Caki2 (cell line): ENCODE data around the gene CROCC. TPM values are rescaled to one million over a fixed set of nuclear protein-coding genes. Genes with fewer than 3 reads are reported as not detected.
"Not testable (repeated sequence)": the region's sequence is repeated elsewhere in the genome, so short reads cannot be mapped to it uniquely, and the experiment has no call there.

Experiments used
- DNase-seq: peaks from one replicate; pipeline ENCODE4 v3.0.0-alpha.2; 2015; ENCODE audit warnings: low read depth
- in situ Hi-C: cut with HindIII; loops from 2 replicates; pipeline ENCODE4 v1.10.0; 2016; ENCODE audit warnings: low sequenced_read_pairs, low pct_unique_long_range_greater_than_20kb, mixed read lengths
- total RNA-seq: library from RNA; depleted of rRNA; stranded (reverse); fragments of >200 nt; shearing (Covaris generic); gene quantifications from 2 replicates; pipeline ENCODE4 v1.2.3, GENCODE V29; 2014; ENCODE audit warnings: low replicate concordance

Gene CROCC
- total RNA-seq, 1 experiment from 2014 or later: 8.0 TPM

DNA sequence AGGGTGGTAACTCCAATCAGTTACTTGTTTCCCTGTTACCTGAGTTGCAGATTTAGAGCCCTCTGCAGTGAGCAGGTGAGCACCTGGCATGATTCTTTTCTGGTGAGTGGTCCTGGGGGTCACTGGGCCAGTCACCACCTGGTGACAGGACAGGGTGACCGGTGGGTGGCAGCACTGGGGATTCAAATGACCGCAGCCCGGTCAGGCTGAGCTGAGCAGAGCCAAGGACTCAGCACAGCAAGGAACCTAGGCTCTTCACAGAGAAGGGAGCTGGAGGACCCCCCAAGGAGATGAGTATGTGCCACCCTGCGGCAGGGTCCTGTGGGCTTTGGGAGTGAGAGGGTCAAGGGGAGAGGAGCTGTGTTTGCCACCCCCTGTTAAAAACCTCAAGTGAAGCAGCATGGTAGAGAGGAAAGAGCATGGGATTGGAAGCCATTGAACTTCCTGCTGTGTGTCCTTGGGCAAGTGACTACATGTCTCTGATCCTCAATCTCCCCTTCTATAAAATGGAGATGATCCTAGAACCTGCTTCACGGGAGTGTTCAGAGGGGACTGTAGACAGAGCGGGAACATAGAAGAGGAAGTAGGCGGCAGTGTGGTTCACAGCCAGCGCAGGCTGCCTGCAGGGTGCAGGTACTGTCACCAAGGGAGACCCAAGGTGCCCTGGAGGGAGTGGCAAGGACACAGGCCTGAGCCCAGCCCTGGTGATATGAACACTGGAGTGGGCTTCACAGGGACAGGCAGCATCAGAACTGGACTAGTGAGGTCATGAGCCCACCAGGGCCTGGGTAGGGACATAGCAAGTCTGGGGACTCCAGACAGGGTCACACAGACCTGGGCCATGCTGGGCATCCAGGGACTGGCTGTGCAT is 9.6 kb upstream of the CROCC start:
- in situ Hi-C loops, DNase-seq: not testable (repeated sequence)

DNA sequence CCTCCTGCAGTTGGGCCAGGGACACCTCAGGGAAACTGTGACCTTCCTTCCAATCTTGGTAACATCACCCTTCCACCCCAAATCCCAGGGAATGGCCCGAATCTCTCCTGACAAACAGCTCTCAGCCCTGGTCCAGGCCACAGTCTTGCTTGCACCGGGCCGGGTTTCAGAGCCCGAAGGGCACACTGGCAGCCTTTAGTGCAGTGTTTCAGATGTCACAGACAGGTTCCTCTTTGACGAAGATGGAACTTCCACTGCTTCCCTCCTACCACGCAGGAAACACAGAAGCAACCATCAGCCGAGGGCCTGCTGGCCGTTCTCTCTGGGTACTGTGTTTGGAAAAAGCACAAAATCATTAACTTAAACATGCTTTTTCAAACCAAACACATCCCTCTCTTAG is 9.0 kb upstream of the CROCC start:
- in situ Hi-C loops, DNase-seq: not testable (repeated sequence)

DNA sequence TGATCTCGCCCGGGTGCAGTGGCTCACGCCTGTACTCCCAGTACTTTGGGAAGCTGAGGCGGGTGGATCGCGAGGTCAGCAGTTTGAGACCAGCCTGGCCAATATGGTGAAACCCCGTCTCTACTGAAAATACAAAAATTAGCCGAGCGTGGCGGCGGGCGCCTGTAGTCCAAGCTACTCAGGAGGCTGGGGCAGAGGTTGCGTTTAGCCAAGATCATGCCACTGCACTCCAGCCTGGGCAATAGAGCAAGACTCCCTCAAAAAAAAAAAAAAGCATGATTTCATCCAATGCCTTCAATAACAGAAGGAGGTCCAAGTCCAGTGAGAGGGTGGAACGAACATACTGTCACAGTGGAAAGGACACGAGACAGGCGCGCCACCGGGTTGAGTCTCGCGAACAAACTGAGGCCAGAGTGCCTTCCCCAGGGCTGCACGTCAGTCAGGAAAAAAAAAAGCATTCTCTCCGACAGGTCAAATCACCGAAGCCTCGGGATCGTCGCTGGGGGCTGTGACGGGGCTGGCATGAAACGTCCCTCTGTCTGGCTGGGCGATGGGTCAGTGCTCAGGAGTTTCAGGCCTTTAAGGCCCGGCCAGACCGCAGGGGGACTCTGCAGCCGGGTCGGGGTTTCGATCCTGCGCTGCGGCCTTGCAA is 8.4 kb upstream of the CROCC start:
- in situ Hi-C loops: no loop called here

DNA sequence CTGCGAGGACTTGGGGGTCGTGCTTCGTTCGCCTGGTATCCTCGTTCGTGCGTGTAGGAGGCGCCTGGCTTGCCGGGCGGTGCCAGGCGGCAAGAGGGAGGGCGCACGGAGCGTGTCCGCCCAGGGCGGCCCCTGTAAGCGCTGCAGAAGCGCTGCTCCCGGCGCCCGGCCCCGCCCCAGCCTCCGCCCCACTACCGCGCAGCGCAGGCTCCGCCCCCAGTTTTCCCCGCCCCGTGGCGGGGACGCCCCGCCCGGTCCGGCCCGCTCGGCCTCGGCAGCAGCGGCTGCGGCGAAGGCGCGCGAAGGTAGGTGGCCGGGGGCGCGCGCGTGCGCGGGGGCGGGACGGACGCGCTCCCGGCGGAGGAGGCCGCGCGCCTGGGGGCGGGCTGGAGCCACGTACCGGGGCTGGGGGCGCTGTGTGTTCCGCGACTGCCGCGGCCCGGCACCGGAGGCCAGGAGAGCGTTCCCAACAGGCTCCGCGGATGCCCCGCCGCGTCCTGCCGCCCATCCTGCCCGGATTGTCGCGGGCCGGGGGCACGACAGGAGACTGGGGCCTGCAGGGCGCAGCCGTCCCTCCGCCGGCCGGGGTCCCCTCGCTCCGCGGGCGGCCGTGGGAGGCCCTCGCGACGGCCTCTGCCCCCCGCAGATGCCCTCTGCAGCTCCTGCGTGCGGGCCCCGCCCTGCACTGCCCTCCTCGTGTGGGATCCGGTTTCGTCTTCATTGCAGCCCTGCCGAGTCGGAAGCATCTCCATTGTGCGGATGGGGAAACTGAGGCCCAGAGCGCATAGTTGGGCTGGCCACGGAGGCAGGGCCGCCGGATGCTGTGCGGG is 7.7 kb upstream of the CROCC start:
- in situ Hi-C loops: no loop called here
- DNase-seq: peak; percentile 82

More for the DNA sequence above, 8.4 kb upstream of the CROCC start:
- DNase-seq: no peak

DNA sequence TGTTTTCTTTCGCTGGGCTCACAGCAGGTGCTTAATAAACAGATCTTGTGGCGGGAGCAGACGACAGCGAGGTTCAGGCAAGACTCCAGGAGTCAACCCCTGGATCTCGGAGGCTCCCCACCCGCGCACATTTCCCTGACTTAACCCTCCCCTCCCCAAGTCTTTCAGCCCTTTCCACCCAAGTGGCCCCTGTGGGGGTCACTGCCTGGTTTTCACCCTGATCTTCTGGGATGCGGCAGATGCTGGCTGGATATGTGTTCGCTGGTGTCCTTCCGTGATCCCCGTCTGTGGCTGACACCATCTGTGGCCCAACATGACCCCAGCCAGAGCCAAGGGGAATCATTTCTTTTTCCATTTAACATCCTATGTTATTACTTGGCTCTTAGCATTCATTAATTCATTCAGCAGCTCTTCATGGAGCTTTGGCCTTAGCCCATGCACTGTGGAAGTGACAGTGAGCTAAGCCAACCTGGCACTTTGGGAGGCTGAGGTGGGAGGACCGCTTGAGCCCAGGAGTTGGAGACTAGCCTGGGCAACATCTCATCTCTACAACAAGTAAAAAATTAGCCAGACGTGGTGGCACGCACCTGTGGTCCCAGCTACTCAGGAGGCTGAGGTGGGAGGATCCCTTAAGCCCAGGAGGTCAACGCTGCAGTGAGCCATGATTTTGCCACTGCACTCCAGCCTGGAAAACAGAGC is 6.7 kb upstream of the CROCC start:
- DNase-seq, in situ Hi-C loops: not testable (repeated sequence)

DNA sequence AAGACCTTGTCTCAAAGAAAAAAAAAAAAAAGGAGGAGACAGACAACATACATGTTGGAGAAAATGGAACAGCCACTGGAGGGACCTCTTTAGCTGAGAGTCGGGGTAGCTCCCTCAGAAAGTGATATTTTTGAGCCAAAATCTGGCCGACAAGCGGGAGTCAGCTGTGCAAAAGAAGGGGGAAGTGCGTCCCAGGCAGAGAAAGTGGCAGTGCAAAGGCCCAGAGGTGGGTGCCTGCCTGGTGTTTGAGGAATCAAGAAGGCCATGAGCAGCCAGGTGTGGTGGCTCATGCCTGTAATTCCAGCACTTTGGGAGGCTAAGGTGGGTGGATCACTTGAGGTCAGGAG is 6.1 kb upstream of the CROCC start:
- DNase-seq: no peak
- in situ Hi-C loops: no loop called here

DNA sequence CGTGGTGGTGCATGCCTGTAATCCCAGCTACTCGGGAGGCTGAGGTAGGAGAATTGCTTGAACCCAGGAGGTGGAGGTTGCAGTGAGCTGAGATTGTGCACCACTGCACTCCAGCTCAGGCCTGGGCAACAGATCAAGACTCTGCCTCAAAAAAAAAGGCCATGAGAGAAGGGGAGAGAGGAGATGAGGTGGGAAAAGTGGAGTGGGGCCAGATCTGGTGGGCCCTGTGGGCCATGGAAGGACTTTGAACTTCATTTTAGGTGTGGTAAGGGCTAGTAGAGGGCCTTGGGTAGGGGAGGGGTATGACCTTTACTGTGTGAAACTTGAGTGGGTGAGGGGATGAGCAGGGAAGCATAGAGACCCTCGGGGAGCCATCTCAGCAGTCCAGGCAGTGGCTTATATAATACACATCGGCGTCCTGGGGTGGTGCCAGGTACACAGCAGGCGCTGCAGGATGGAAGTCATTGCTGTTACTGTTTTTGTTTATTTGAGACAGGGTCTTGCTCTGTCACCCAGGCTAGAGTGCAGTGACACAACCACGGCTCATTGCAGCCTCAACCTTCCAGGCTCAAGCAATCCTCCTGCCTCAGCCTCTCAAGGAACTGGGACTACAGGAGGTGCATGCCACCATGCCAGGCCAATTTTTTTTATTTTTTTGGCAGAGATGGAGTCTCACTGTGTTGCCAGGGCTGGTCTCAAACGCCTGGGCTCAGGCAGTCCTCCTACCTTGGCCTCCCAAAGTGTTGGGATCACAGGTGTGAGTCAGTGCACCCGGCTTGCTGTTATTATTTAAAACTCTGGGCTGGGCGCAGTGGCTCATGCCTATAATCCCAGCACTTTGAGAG is 5.5 kb upstream of the CROCC start:
- in situ Hi-C loops, DNase-seq: not testable (repeated sequence)

DNA sequence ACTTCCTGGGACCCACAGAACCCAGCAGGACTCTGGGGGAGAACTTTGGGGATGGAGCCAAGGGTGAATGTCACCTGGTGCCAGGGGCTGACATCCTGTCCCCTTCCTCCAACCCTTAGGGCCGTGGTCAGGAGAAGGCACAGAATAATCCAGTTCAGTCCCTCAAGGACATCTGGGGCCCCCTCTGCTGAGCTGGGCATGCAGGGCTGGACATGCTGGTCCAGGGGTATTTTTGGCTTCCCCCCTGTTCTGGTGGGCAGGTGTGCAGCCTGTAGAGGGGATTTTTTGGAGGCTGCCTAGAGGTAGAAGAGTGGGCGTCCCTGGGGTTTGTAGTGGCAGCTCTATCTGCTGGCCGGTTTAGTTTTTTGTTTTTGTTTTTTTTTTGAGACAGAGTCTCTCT is 3.4 kb upstream of the CROCC start:
- no peak for DNase-seq
- in situ Hi-C loops: no loop called here

DNA sequence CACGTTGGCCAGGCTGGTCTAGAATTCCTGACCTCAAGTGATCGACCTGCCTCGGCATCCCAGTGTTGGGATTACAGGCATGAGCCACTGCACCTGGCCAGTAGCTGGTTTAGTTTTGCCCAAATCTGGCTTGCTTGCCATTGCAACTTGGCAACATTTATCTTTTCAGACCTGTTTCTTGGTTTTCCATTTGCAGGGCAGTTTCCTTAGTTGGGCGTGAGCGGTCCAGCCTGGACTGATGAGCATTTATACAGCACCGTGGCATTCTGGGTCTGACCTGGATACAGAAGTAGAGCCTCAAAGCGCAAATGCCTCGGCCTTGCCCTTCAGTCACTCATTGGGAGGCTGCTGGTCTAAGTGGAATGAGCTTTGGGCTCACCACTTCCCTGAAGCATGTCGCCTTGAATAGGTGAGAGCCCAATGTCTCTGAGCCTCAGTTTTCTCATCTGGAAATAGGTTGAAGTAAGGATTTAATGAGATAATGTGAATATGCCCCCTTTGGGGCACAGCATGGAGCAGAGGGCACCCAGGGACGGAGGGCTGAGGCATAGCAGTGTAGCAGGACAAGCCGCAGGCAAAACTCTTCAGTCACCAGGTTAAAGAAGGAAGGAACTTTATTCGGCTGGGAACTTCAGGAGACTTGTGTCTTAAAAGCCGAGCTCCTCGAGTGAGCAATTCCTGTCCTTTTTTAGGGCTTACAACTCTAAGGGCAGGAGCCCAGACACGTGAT is 2.6 kb upstream of the CROCC start:
- in situ Hi-C loops, DNase-seq: not testable (repeated sequence)

DNA sequence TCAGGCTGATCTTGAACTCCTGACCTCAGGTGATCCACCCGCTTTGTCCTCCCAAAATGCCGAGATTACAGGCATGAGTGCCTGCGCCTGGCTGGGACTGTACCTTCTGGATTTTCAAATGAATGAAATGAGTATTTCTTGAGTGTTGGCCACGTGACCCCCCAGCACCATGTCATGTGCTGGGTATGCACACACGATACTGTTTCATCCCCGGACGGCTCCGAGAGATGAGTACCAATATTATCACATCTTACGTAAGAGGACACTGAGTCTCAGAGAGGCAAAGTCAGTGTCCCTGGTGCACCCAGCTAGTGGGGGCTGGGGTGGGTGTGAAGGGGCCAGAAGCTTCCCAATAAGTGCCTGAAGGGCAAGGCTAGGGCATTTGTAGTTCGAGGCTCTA is 780 bp upstream of the CROCC start:
- DNase-seq: no peak

DNA sequence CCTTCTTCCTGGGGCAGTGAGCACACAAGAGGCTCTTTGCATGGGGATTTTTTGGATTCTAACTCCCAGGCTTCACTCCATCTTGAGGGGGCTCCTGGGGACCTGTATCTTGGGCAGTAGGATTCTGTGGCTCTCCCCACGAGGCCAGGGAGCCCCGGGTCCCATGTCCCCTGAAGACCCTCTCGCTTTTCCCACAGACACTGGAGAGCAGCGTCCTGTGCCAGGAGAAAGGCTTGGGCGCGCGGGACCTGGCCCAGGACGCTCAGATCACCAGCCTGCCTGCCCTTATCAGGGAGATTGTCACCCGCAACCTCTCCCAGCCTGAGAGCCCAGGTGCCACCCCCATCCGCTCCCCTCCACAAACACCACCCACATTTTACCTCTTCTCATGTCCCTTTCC is 735 bp downstream of the CROCC start:
- no peak for DNase-seq
- in situ Hi-C loops: no loop called here

More for the DNA sequence above, 780 bp upstream of the CROCC start:
- in situ Hi-C loops: no loop called here

DNA sequence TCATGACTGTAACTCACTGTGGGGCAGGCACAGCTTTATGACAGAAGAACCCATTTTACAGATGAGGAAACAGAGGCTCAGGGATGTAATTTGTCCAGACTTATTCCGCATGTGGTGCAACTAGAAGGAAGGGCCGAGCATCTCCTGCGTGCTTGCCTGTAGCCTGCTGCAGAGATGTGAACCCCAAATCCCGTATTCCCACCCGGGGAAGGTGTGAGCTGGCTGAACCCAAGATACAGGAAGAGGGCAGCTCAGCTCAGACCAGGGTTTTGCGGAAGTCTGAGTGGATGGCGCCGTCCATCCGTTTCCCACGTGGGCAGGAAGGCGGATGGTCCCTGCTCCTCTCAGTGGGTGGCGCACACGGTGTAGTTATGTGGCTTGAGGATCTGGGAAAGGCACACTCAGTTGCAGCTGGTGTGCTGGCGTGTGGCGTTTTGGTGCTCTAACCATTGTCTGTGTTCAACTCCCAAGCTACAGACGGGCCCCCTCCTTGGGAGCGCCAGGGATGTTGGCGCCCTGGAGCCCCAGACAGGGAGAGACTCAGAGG is 1.2 kb downstream of the CROCC start:
- no peak for DNase-seq
- in situ Hi-C loops: no loop called here

DNA sequence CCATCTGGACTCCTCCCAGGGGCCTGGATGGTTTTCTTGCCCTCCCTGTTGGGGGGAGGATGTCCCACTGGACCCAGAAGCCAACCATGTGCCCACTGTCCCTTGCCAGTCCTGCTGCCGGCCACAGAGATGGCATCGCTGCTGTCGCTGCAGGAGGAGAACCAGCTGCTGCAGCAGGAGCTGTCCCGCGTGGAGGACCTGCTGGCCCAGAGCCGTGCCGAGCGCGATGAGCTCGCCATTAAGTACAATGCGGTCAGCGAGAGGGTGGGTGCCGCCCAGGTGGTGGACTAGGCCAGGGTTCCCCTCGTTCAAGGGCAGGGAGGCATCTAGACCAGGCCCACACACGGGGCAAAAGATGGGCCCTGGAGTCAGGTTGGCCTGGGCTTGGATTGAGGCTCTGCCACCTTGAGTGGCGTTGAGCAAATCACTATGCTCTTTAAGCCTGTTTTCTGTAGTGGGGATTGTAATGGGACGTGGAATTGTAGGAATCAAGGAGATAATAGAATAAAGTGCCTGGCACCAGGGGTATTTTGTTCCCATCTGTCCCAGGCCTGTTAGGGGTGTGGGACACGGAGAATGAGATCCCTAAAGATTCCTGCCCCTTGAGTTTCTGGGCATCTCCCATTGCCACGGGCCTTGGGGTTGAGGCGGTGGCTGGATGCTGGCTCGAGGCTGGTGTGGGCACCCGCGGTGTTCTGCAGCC is 2.6 kb downstream of the CROCC start:
- DNase-seq: no peak
- in situ Hi-C loops: no loop called here

DNA sequence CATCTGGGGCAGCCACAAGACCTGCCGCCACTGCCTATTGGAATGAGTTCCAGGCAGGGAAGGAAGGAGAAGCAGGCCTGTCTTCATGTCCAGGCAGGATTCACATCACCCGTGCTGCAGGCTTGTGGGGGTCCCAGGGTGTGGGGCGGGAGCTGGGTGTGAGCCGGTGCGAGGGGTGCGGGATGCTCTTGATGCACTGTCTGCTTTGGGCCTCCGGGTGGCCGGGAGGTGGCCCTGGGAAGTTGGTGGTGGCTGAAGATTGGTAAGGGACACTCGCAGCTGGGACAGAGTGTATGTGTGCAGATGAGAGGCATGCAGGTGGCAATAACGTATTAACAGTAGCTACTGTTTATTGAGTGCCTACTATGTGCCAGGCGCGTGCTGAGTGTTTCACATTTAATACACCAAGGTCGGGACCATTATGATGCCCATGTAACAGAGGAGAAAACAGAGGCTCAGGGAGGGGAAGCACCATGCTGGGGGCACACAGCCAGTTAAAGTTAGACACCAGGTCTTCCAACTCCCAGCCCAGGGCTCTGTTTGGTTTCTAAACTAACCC is 3.3 kb downstream of the CROCC start:
- DNase-seq: no peak
- in situ Hi-C loops: no loop called here

DNA sequence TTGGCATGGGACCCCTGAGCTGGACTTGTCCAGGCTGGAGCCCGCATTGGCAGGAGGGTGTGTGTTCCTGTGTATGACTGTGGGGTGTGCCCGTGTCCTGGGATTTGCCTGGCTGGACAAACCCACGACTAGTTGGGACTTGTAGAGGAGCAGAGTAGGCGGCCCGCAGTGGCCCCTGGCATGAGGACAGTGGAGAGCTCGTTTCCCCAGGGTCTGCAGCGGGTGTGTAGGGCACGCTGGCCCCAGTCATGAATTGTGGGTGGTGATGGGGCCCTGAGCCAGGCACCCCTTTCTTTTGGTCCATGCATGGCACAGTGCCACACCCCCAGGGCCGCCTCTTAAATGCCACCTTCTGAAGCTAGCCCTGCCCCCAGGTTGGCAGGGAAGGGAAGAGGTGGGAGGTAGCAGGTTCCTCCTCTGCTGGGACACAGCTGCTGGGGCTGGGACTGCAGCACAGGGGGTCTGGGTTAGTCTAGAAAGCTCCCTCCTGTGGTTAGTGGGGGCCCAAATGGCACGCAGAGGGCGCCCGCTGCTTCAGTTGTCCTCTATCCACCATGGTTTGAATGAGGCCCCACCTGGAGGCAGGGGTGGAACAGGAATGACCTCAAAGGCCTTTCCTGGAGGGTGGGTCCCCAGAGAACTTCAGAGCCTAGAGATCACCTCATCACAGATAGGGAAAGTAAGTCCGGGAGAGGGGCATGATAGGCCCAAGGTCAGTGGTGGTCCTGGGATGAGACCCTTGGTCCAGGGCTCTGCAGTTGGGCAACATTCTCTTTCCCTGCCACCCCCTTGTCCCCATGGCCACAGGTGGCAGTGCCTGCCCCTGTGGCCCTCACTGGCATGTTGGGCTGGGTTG is 4.1 kb downstream of the CROCC start:
- DNase-seq: no peak
- in situ Hi-C loops: no loop called here
